ENCODE measurements around the gene EVI5L. TPM values are rescaled to one million over a fixed set of nuclear protein-coding genes. Genes with fewer than 3 reads are reported as not detected.

EVI5L gene
- total and polyA plus RNA-seq, 2 of the 4 experiments (the other 2 are of a cell fraction): 12.7 to 14.6 TPM

- Histone ChIP-seq H3K14ac (replicated peaks; ENCODE audit: low read depth, low read length) (no peak overlapping the region), H2BK120ac (ENCODE audit: low read depth, low read length) (no peak overlapping the region), H3K9me1 (ENCODE audit: insufficient read depth, low read length) (no peaks in the 10 kb centered on the region), H2AK9ac (replicated peaks; ENCODE audit: low read depth, low read length, poor library complexity) (no peak overlapping the region), H4K91ac (ENCODE audit: insufficient read depth, low read depth, low read length) (no peak overlapping the region), H2AFZ (replicated peaks; ENCODE audit: low read length, poor library complexity) (no peak overlapping the region), H2AK5ac (ENCODE audit: low read depth, low read length) (no peak overlapping the region), H2BK15ac (ENCODE audit: low read depth, low read length) (no peak overlapping the region), H3K9ac (ENCODE audit: low read depth, low read length) (no peak overlapping the region), H3K18ac (ENCODE audit: low read depth, low read length) (no peak overlapping the region), H3K79me1 (ENCODE audit: low read depth in 1 of 2, low read length in 2 of 2) (no peaks in the 10 kb centered on the region), H3K36me3 (ENCODE audit: control insufficient read depth, insufficient read depth, low read length) (no peaks in the 10 kb centered on the region), H3K23ac (ENCODE audit: low read depth, low read length) (no peak overlapping the region), H3K27ac (ENCODE audit: insufficient read depth, low read length) (no peak overlapping the region), H2BK20ac (ENCODE audit: low read depth, low read length) (no peak overlapping the region), H3K56ac (ENCODE audit: extremely low read depth, insufficient read depth, low read length) (no peak overlapping the region), H3K4me2 (ENCODE audit: low read depth, low read length) (no peak overlapping the region), H4K5ac (ENCODE audit: low read depth, low read length) (no peak overlapping the region), H2BK5ac (ENCODE audit: low read depth, low read length, poor library complexity, severe bottlenecking) (no peak overlapping the region), H3K9me3 (ENCODE audit: control insufficient read depth, insufficient read depth, low read length) (no peaks in the 10 kb centered on the region), H4K8ac (ENCODE audit: low read depth in 2 of 2, low read length in 2 of 2) (no peak overlapping the region), H3K27me3 (ENCODE audit: control insufficient read depth, insufficient read depth, low read length) (no peaks in the 10 kb centered on the region), H3K4me1 (ENCODE audit: control insufficient read depth, insufficient read depth, low read length) (no peaks in the 10 kb centered on the region), H3K4me3 (ENCODE audit: insufficient read depth, low read depth, low read length) (no peak overlapping the region), H4K20me1 (ENCODE audit: insufficient read depth, low read length) (no peaks in the 10 kb centered on the region), H3K4ac (ENCODE audit: low read depth, low read length) (no peak overlapping the region)
- intact Hi-C loops (cut with micrococcal nuclease) (no loop called here), in situ Hi-C loops (cut with MboI; ENCODE audit: low sequenced_read_pairs) (no loop called here), dilution Hi-C loops (cut with HindIII; ENCODE audit: low sequenced_read_pairs, unreplicated experiment) (no loop called here)
- TF ChIP-seq RFX5 (IDR thresholded peaks at IDR 0.05; ENCODE audit: low read depth, low read length) (no peak), FOS (IDR thresholded peaks at IDR 0.05; ENCODE audit: low read depth, low read length) (no peak), CEBPB (IDR thresholded peaks at IDR 0.05; ENCODE audit: low read depth, low read length) (no peak), MXI1 (IDR thresholded peaks at IDR 0.05; ENCODE audit: borderline replicate concordance, low read depth, low read length) (no peak), MAZ (IDR thresholded peaks at IDR 0.05; ENCODE audit: borderline replicate concordance, low read depth, low read length) (no peak), SMC3 (IDR thresholded peaks at IDR 0.05; ENCODE audit: low read depth, low read length) (no peak), CHD1 (IDR thresholded peaks at IDR 0.05; ENCODE audit: low read depth, low read length) (no peak)
- TF ChIP-seq, protein P1, sequence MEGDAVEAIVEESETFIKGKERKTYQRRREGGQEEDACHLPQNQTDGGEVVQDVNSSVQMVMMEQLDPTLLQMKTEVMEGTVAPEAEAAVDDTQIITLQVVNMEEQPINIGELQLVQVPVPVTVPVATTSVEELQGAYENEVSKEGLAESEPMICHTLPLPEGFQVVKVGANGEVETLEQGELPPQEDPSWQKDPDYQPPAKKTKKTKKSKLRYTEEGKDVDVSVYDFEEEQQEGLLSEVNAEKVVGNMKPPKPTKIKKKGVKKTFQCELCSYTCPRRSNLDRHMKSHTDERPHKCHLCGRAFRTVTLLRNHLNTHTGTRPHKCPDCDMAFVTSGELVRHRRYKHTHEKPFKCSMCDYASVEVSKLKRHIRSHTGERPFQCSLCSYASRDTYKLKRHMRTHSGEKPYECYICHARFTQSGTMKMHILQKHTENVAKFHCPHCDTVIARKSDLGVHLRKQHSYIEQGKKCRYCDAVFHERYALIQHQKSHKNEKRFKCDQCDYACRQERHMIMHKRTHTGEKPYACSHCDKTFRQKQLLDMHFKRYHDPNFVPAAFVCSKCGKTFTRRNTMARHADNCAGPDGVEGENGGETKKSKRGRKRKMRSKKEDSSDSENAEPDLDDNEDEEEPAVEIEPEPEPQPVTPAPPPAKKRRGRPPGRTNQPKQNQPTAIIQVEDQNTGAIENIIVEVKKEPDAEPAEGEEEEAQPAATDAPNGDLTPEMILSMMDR (conservative IDR thresholded peaks at IDR 0.05; ENCODE audit: low read depth, low read length): no peak
- ChIA-PET POLR2A (ENCODE audit: unreplicated experiment) (no interaction called here), CTCF (no interaction called here)
- WGBS, 2 experiments (ENCODE audit: extremely low coverage in 2 of 2, insufficient read length in 1 of 2): 75% methylated on average over 1 of the region's 3 CpGs; no CpG with 5 or more reads in 1 of the 2 experiments
- no TSS peak for BruUV-seq (replicated peaks)
- DNase-seq (no peak), ATAC-seq (ENCODE audit: low read depth) (no peak)
Measured at GRCh38 chr19:7881910-7882309, 51.9 kb downstream of the EVI5L start.
